IMR-90 (cell line): Measurements from ENCODE around the gene H1-8. TPM values are rescaled to one million over a fixed set of nuclear protein-coding genes. Genes with fewer than 3 reads are reported as not detected.

Experiments
- ATAC-seq: fragments of 200-7000 bp; cut with Tn5 transposase; 2 replicates; pipeline ENCODE4 v1.9.1; 2020; ENCODE audit warnings: low read depth, mild to moderate bottlenecking, moderate library complexity
- BruUV-seq: library from RNA; stranded (reverse); fragments of 400-500 nt; replicated peaks from 2 replicates; lab custom pipeline; 2021; lab: Mats Ljungman, UMichigan
- CTCF ChIA-PET: fragments of 300-600 bp; formaldehyde crosslinking; extraction: SDS; loops from one replicate; lab custom pipeline; 2021; ENCODE audit warnings: antibody characterized with exemption; lab: Yijun Ruan, JAX
- POLR2A ChIA-PET: fragments of 300-600 bp; sonication (Branson Sonifier 250); formaldehyde crosslinking; loops from one replicate; lab custom pipeline; 2022; ENCODE audit warnings: antibody characterized with exemption; ENCODE audit not compliant: unreplicated experiment; lab: Charles Lee
- DNase-seq: peaks from one replicate; pipeline ENCODE4 v3.0.0; 2013
- H2AFZ ChIP-seq: replicated peaks from 2 replicates; pipeline ENCODE3; 2013; ENCODE audit warnings: low read length, mild to moderate bottlenecking; ENCODE audit not compliant: poor library complexity
- H2AK5ac ChIP-seq: 2 replicates; pipeline ENCODE4 v1.6.1; 2013; ENCODE audit warnings: low read depth, low read length, inconsistent platforms
- H2AK9ac ChIP-seq: replicated peaks from 2 replicates; pipeline ENCODE3; 2013; ENCODE audit warnings: mild to moderate bottlenecking, low read depth, low read length, moderate library complexity; ENCODE audit not compliant: poor library complexity
- H2BK120ac ChIP-seq: 2 replicates; pipeline ENCODE4 v1.6.1; 2013; ENCODE audit warnings: low read depth, low read length, inconsistent platforms
- H2BK15ac ChIP-seq: 3 replicates; pipeline ENCODE4 v1.6.1; 2013; ENCODE audit warnings: low read depth, low read length, inconsistent platforms
- H2BK20ac ChIP-seq: 2 replicates; pipeline ENCODE4 v1.6.1; 2013; ENCODE audit warnings: low read depth, mild to moderate bottlenecking, inconsistent platforms, low read length, moderate library complexity
- H2BK5ac ChIP-seq: 2 replicates; pipeline ENCODE4 v1.6.1; 2013; ENCODE audit warnings: mild to moderate bottlenecking, low read depth, low read length, inconsistent platforms; ENCODE audit not compliant: poor library complexity, severe bottlenecking
- H3K14ac ChIP-seq: replicated peaks from 2 replicates; pipeline ENCODE4 v1.6.1; 2013; ENCODE audit warnings: low read depth, low read length, inconsistent platforms
- H3K18ac ChIP-seq: 2 replicates; pipeline ENCODE4 v1.6.1; 2013; ENCODE audit warnings: low read depth, low read length, control low read depth
- H3K23ac ChIP-seq: 2 replicates; pipeline ENCODE4 v1.6.1; 2013; ENCODE audit warnings: low read depth, low read length, inconsistent platforms
- H3K27ac ChIP-seq: 2 replicates; pipeline ENCODE4 v1.5.1; 2013; ENCODE audit warnings: mild to moderate bottlenecking, control low read depth, low read length; ENCODE audit not compliant: insufficient read depth
- H3K27me3 ChIP-seq: 2 replicates; pipeline ENCODE4 v1.6.1; 2013; ENCODE audit warnings: low read length; ENCODE audit not compliant: control insufficient read depth, insufficient read depth
- H3K36me3 ChIP-seq: 2 replicates; pipeline ENCODE4 v1.6.1; 2013; ENCODE audit warnings: low read length, mixed read lengths; ENCODE audit not compliant: control insufficient read depth, insufficient read depth
- H3K4ac ChIP-seq: 2 replicates; pipeline ENCODE4 v1.6.1; 2013; ENCODE audit warnings: low read depth, low read length, inconsistent platforms
- H3K4me1 ChIP-seq: 2 replicates; pipeline ENCODE4 v1.6.1; 2013; ENCODE audit warnings: low read length, mixed read lengths; ENCODE audit not compliant: control insufficient read depth, insufficient read depth
- H3K4me2 ChIP-seq: 2 replicates; pipeline ENCODE4 v1.6.1; 2013; ENCODE audit warnings: low read depth, mild to moderate bottlenecking, control low read depth, low read length, moderate library complexity
- H3K4me3 ChIP-seq: 2 replicates; pipeline ENCODE4 v1.5.1; 2013; ENCODE audit warnings: low read depth, mild to moderate bottlenecking, control low read depth, low read length, moderate library complexity; ENCODE audit not compliant: insufficient read depth
- H3K56ac ChIP-seq: 2 replicates; pipeline ENCODE4 v1.6.1; 2013; ENCODE audit warnings: low read length, inconsistent platforms; ENCODE audit not compliant: insufficient read depth; ENCODE audit errors: extremely low read depth
- H3K79me1 ChIP-seq, 2 experiments: 2 replicates each; pipeline ENCODE4 v1.6.1; 2013; ENCODE audit warnings: low read length in 2 of 2, inconsistent platforms in 1 of 2, low read depth in 1 of 2
- H3K9ac ChIP-seq: 2 replicates; pipeline ENCODE4 v1.6.1; 2013; ENCODE audit warnings: low read depth, low read length, control low read depth
- H3K9me1 ChIP-seq: 2 replicates; pipeline ENCODE4 v1.6.1; 2013; ENCODE audit warnings: low read length, inconsistent platforms; ENCODE audit not compliant: insufficient read depth
- H3K9me3 ChIP-seq: 2 replicates; pipeline ENCODE4 v1.6.1; 2013; ENCODE audit warnings: low read length; ENCODE audit not compliant: control insufficient read depth, insufficient read depth
- H4K20me1 ChIP-seq: 2 replicates; pipeline ENCODE4 v1.6.1; 2013; ENCODE audit warnings: low read length, inconsistent platforms; ENCODE audit not compliant: insufficient read depth
- H4K5ac ChIP-seq: 2 replicates; pipeline ENCODE4 v1.6.1; 2013; ENCODE audit warnings: mild to moderate bottlenecking, low read depth, low read length, control low read depth
- H4K8ac ChIP-seq, 2 experiments: 2 replicates each; pipeline ENCODE4 v1.6.1; 2013; ENCODE audit warnings: low read depth in 2 of 2, low read length in 2 of 2, control low read depth in 1 of 2, inconsistent platforms in 1 of 2
- H4K91ac ChIP-seq: 2 replicates; pipeline ENCODE4 v1.6.1; 2013; ENCODE audit warnings: low read depth, low read length, inconsistent platforms; ENCODE audit not compliant: insufficient read depth
- CHD1 ChIP-seq: IDR thresholded peaks from 2 replicates; pipeline ENCODE4 v1.6.1; 2012; ENCODE audit warnings: low read depth, low read length, improper control_type of control experiment
- FOS ChIP-seq: fragments of 150-350 bp; IDR thresholded peaks from 2 replicates; pipeline ENCODE4 v1.6.1; 2016; ENCODE audit warnings: low read depth, low read length
- MAFK ChIP-seq: IDR thresholded peaks from 2 replicates; pipeline ENCODE4 v1.6.1; 2012; ENCODE audit warnings: low read depth, low read length, improper control_type of control experiment
- POLR2A ChIP-seq: IDR thresholded peaks from 2 replicates; pipeline ENCODE4 v1.6.1; 2012; ENCODE audit warnings: mild to moderate bottlenecking, low read depth, low read length
- RAD21 ChIP-seq: IDR thresholded peaks from 2 replicates; pipeline ENCODE4 v1.6.1; 2012; ENCODE audit warnings: low read length, improper control_type of control experiment
- RFX5 ChIP-seq: IDR thresholded peaks from 2 replicates; pipeline ENCODE4 v1.8.0; 2012; ENCODE audit warnings: low read depth, mild to moderate bottlenecking, low read length, moderate library complexity
- WGBS, 2 experiments: methylation state at CpG; one replicate each; pipeline versions ENCODE4 v1.1.5 to v1.1.7; 2013; ENCODE audit warnings: missing lambda C conversion rate in 2 of 2; ENCODE audit not compliant: insufficient read length in 1 of 2; ENCODE audit errors: extremely low coverage in 2 of 2; 5-methylcytosine and 5-hydroxymethylcytosine counted together
- dilution Hi-C: fragments of 300-500 bp; cut with HindIII; formaldehyde crosslinking; loops from one replicate; pipeline ENCODE4 v1.14.3; 2018; ENCODE audit warnings: low sequenced_read_pairs; ENCODE audit not compliant: unreplicated experiment
- in situ Hi-C: fragments of 300-500 bp; cut with MboI; formaldehyde crosslinking; loops from 3 replicates; pipeline ENCODE4 v1.14.3; 2019; ENCODE audit warnings: low sequenced_read_pairs, inconsistent platforms, mixed read lengths
- intact Hi-C: fragments of 100-400 bp; cut with micrococcal nuclease; formaldehyde crosslinking; loops from 2 replicates; pipeline ENCODE4 v1.10.0; 2022
- polyA plus RNA-seq, 3 experiments: library from polyadenylated mRNA; depleted of rRNA; stranded (reverse); fragments of >200 nt; gene quantifications; 2 replicates each; pipeline ENCODE4 v1.2.3, GENCODE V29; 2012; ENCODE audit warnings: low replicate concordance in 1 of 3
- total RNA-seq: library from RNA; depleted of rRNA; stranded (reverse); fragments of >200 nt; gene quantifications from 2 replicates; pipeline ENCODE4 v1.2.3, GENCODE V29; 2012
- TF ChIP-seq, protein P1 (sequence below): fragments of 150-350 bp; IDR thresholded peaks from 2 replicates; pipeline ENCODE4 v1.6.1; 2016; ENCODE audit warnings: low read depth, mild to moderate bottlenecking, low read length, moderate library complexity, borderline replicate concordance
- TF ChIP-seq, protein P2 (sequence below): fragments of 150-350 bp; IDR thresholded peaks from 2 replicates; pipeline ENCODE4 v1.6.1; 2017; ENCODE audit warnings: mild to moderate bottlenecking, antibody characterized with exemption, low read length, low read depth

The H1-8 gene
- total and polyA plus RNA-seq, 2 of the 4 experiments (the other 2 are of a cell fraction), result not detected

DNA sequence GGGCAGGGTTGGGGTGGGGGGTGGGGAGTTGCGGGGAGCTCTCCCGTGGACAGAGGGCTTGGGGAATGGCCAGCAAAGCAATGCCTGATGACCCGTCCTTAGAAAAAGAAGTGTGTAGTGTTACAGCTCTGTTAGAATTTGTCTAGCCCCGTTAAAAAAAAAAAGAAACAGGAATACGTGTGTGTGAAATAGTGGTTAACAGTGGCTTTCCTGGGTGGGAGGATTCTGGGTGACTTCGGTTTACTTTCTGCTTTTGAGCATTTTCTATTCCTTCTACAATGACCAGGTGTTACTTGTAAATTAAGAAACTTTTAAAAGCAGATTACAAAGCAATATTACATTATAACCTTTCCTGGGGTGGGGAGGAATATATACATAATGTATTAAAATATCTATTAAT is 25.0 kb downstream of the H1-8 start:
- Histone ChIP-seq H4K5ac (no peak overlapping the region), H3K27me3 (no peaks in the 10 kb centered on the region), H3K4me2 (no peak overlapping the region), H2BK5ac (no peak overlapping the region), H2AK9ac (no peak overlapping the region), H3K9me1 (no peaks in the 10 kb centered on the region), H3K4me1 (no peaks in the 10 kb centered on the region; the same call in 1 of the 2 replicates), H3K36me3 (peaks cover 39% of the 10 kb centered on the region), H3K18ac (no peak overlapping the region), H3K23ac (no peak overlapping the region), H3K4me3 (no peak overlapping the region), H3K14ac (no peak overlapping the region), H3K4ac (no peak overlapping the region), H4K8ac (no peak overlapping the region), H2AFZ (no peak overlapping the region), H2BK20ac (no peak overlapping the region), H3K9me3 (no peaks in the 10 kb centered on the region), H3K56ac (no peak overlapping the region), H2BK120ac (no peak overlapping the region), H3K9ac (no peak overlapping the region), H3K27ac (no peak overlapping the region), H3K79me1 (no peaks in the 10 kb centered on the region; a peak in 1 of 4 replicates), H4K20me1 (no peaks in the 10 kb centered on the region), H4K91ac (no peak overlapping the region), H2AK5ac (no peak overlapping the region), H2BK15ac (no peak overlapping the region)
- no peak for DNase-seq
- in situ Hi-C loops (no loop called here), dilution Hi-C loops (no loop called here), intact Hi-C loops (no loop called here)
- CTCF ChIA-PET, result no interaction called here
- no TSS peak for BruUV-seq
- TF ChIP-seq FOS, result no peak
- TF ChIP-seq POLR2A, result no peak
- TF ChIP-seq, protein P1, sequence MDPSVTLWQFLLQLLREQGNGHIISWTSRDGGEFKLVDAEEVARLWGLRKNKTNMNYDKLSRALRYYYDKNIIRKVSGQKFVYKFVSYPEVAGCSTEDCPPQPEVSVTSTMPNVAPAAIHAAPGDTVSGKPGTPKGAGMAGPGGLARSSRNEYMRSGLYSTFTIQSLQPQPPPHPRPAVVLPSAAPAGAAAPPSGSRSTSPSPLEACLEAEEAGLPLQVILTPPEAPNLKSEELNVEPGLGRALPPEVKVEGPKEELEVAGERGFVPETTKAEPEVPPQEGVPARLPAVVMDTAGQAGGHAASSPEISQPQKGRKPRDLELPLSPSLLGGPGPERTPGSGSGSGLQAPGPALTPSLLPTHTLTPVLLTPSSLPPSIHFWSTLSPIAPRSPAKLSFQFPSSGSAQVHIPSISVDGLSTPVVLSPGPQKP, result no peak
- TF ChIP-seq MAFK, result no peak
- TF ChIP-seq CHD1, result no peak
- TF ChIP-seq RAD21, result no peak
- TF ChIP-seq, protein P2, sequence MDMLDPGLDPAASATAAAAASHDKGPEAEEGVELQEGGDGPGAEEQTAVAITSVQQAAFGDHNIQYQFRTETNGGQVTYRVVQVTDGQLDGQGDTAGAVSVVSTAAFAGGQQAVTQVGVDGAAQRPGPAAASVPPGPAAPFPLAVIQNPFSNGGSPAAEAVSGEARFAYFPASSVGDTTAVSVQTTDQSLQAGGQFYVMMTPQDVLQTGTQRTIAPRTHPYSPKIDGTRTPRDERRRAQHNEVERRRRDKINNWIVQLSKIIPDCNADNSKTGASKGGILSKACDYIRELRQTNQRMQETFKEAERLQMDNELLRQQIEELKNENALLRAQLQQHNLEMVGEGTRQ, result no peak
- no peak for TF ChIP-seq RFX5
- POLR2A ChIA-PET, result no interaction called here
- no peak for ATAC-seq
- no CpG with 5 or more reads among the region's 6 CpGs for WGBS, 2 experiments
